Activated CD4-positive, alpha-beta memory T cell treated with anti-CD3 and anti-CD28 coated beads, Interleukin-2, amount 10 ng/mL, durations not matched to agents 7 days and 5 days (primary cell): ENCODE measurements around the gene PDE7B. TPM values are rescaled to one million over a fixed set of nuclear protein-coding genes. Genes with fewer than 3 reads are reported as not detected.

Source experiments
- CTCF ChIA-PET: fragments of 350-600 bp; sonication (Branson Sonifier 250); formaldehyde crosslinking; loops from one replicate; lab custom pipeline; 2021; ENCODE audit warnings: antibody characterized with exemption, inconsistent platforms; lab: Charles Lee
- POLR2A ChIA-PET: fragments of 350-600 bp; sonication (Branson Sonifier 250); formaldehyde crosslinking; loops from one replicate; lab custom pipeline; 2021; ENCODE audit warnings: antibody characterized with exemption; lab: Charles Lee
- DNase-seq: peaks from one replicate; pipeline ENCODE4 v3.0.0-alpha.2; 2020
- H3K27ac Mint-ChIP-seq: one replicate; pipeline ENCODE4 v1.8.0; 2021; ENCODE audit warnings: mild to moderate bottlenecking, mixed read lengths
- H3K27me3 Mint-ChIP-seq: one replicate; pipeline ENCODE4 v1.8.0; 2021; ENCODE audit warnings: mixed read lengths
- H3K36me3 Mint-ChIP-seq: one replicate; pipeline ENCODE4 v1.8.0; 2021; ENCODE audit warnings: low read depth, mixed read lengths
- H3K4me1 Mint-ChIP-seq: one replicate; pipeline ENCODE4 v1.8.0; 2021; ENCODE audit warnings: mixed read lengths
- H3K4me3 Mint-ChIP-seq: one replicate; pipeline ENCODE4 v1.8.0; 2021; ENCODE audit warnings: mild to moderate bottlenecking, mixed read lengths
- H3K9me3 Mint-ChIP-seq: one replicate; pipeline ENCODE4 v1.8.0; 2021; ENCODE audit warnings: mixed read lengths
- total RNA-seq, 2 experiments: library from RNA; stranded (reverse); gene quantifications; one replicate each; pipeline ENCODE4 v1.2.3, GENCODE V29; 2021

The PDE7B gene
- total RNA-seq, 2 experiments from 2014 or later: 0.68 to 0.95 TPM

GRCh38 chr6:136037876-136038460 is 186.5 kb downstream of the PDE7B start:
- no peak for DNase-seq

GRCh38 chr6:136038531-136038930 is 187.0 kb downstream of the PDE7B start:
- H3K27me3 Mint-ChIP-seq: peaks cover 14% of the 10 kb centered on the region
- no peaks in the 10 kb centered on the region for H3K36me3 Mint-ChIP-seq
- no peaks in the 10 kb centered on the region for H3K9me3 Mint-ChIP-seq
- no peak overlapping the region for H3K4me3 Mint-ChIP-seq
- H3K27ac Mint-ChIP-seq: no peak overlapping the region
- DNase-seq: no peak
- POLR2A ChIA-PET: no interaction called here
- CTCF ChIA-PET: no interaction called here
- H3K4me1 Mint-ChIP-seq: no peaks in the 10 kb centered on the region

More at GRCh38 chr6:136037876-136038460, 186.5 kb downstream of the PDE7B start:
- peaks cover 17% of the 10 kb centered on the region for H3K27me3 Mint-ChIP-seq
- H3K36me3 Mint-ChIP-seq: no peaks in the 10 kb centered on the region
- no peak overlapping the region for H3K27ac Mint-ChIP-seq
- no peaks in the 10 kb centered on the region for H3K9me3 Mint-ChIP-seq
- ChIA-PET POLR2A (no interaction called here), CTCF (no interaction called here)
- no peak overlapping the region for H3K4me3 Mint-ChIP-seq
- no peaks in the 10 kb centered on the region for H3K4me1 Mint-ChIP-seq

GRCh38 chr6:136039185-136039584 is 187.7 kb downstream of the PDE7B start:
- ChIA-PET POLR2A (no interaction called here), CTCF (no interaction called here)
- no peak for DNase-seq
- no peak overlapping the region for H3K4me3 Mint-ChIP-seq
- no peaks in the 10 kb centered on the region for H3K9me3 Mint-ChIP-seq
- H3K27me3 Mint-ChIP-seq: peaks cover 19% of the 10 kb centered on the region
- H3K36me3 Mint-ChIP-seq: no peaks in the 10 kb centered on the region
- H3K27ac Mint-ChIP-seq: no peak overlapping the region
- no peaks in the 10 kb centered on the region for H3K4me1 Mint-ChIP-seq

GRCh38 chr6:136050475-136050874 is 199.0 kb downstream of the PDE7B start:
- ChIA-PET POLR2A (no interaction called here), CTCF (interaction anchor here (1.5 kb wide), 1 partner anchor 267 kb away, joined by 3 read pairs; no protein-coding TSS in a partner anchor)
- Mint-ChIP-seq H3K27ac (peak overlapping the region; percentile 25), H3K4me3 (no peak overlapping the region), H3K27me3 (peaks cover 7% of the 10 kb centered on the region), H3K4me1 (peaks cover 12% of the 10 kb centered on the region), H3K9me3 (no peaks in the 10 kb centered on the region), H3K36me3 (no peaks in the 10 kb centered on the region)
- no peak for DNase-seq

- Mint-ChIP-seq H3K36me3 (no peaks in the 10 kb centered on the region), H3K9me3 (no peaks in the 10 kb centered on the region), H3K27me3 (peaks cover 12% of the 10 kb centered on the region), H3K27ac (no peak overlapping the region), H3K4me1 (peaks cover 12% of the 10 kb centered on the region), H3K4me3 (no peak overlapping the region)
- CTCF ChIA-PET: interaction anchor here (1.5 kb wide), 1 partner anchor 266 kb away, joined by 3 read pairs; no protein-coding TSS in a partner anchor
- no peak for DNase-seq
- POLR2A ChIA-PET: no interaction called here
These were observed 199.8 kb downstream of the PDE7B start for GRCh38 chr6:136051140-136051775.

GRCh38 chr6:136052031-136052430 is 200.5 kb downstream of the PDE7B start:
- Mint-ChIP-seq H3K36me3 (no peaks in the 10 kb centered on the region), H3K27me3 (peaks cover 12% of the 10 kb centered on the region), H3K27ac (no peak overlapping the region), H3K9me3 (no peaks in the 10 kb centered on the region), H3K4me3 (no peak overlapping the region), H3K4me1 (peaks cover 12% of the 10 kb centered on the region)
- no peak for DNase-seq
- CTCF ChIA-PET: no interaction called here
- POLR2A ChIA-PET: no interaction called here

GRCh38 chr6:136058852-136059251 is 207.4 kb downstream of the PDE7B start:
- no peaks in the 10 kb centered on the region for H3K9me3 Mint-ChIP-seq
- no peaks in the 10 kb centered on the region for H3K4me1 Mint-ChIP-seq
- ChIA-PET CTCF (no interaction called here), POLR2A (no interaction called here)
- H3K36me3 Mint-ChIP-seq: no peaks in the 10 kb centered on the region
- H3K27ac Mint-ChIP-seq: no peak overlapping the region
- peaks cover 28% of the 10 kb centered on the region for H3K27me3 Mint-ChIP-seq
- no peak for DNase-seq
- H3K4me3 Mint-ChIP-seq: no peak overlapping the region

- ChIA-PET POLR2A (no interaction called here), CTCF (interaction anchor here (0.7 kb wide), 1 partner anchor 524 kb away, joined by 4 read pairs; no protein-coding TSS in a partner anchor)
- no peak overlapping the region for H3K4me3 Mint-ChIP-seq
- no peaks in the 10 kb centered on the region for H3K36me3 Mint-ChIP-seq
- H3K27ac Mint-ChIP-seq: no peak overlapping the region
- no peaks in the 10 kb centered on the region for H3K9me3 Mint-ChIP-seq
- H3K4me1 Mint-ChIP-seq: no peaks in the 10 kb centered on the region
- peaks cover 28% of the 10 kb centered on the region for H3K27me3 Mint-ChIP-seq
- no peak for DNase-seq
These were observed 207.8 kb downstream of the PDE7B start for GRCh38 chr6:136059308-136059707.

- Mint-ChIP-seq H3K9me3 (no peaks in the 10 kb centered on the region), H3K4me3 (no peak overlapping the region), H3K27ac (no peak overlapping the region), H3K4me1 (no peaks in the 10 kb centered on the region), H3K36me3 (no peaks in the 10 kb centered on the region), H3K27me3 (peaks cover 31% of the 10 kb centered on the region)
- POLR2A ChIA-PET: no interaction called here
- CTCF ChIA-PET: interaction anchor here (0.7 kb wide), 1 partner anchor 525 kb away, joined by 4 read pairs; no protein-coding TSS in a partner anchor
- DNase-seq: no peak
These were observed 208.6 kb downstream of the PDE7B start for GRCh38 chr6:136060052-136060451.

- Mint-ChIP-seq H3K4me3 (no peak overlapping the region), H3K4me1 (no peaks in the 10 kb centered on the region), H3K27me3 (peaks cover 30% of the 10 kb centered on the region), H3K36me3 (no peaks in the 10 kb centered on the region), H3K9me3 (no peaks in the 10 kb centered on the region), H3K27ac (no peak overlapping the region)
- no peak for DNase-seq
- POLR2A ChIA-PET: no interaction called here
- CTCF ChIA-PET: no interaction called here
These were observed 209.3 kb downstream of the PDE7B start for GRCh38 chr6:136060759-136061158.

- DNase-seq: no peak
- H3K36me3 Mint-ChIP-seq: no peaks in the 10 kb centered on the region
- H3K4me3 Mint-ChIP-seq: no peak overlapping the region
- ChIA-PET POLR2A (no interaction called here), CTCF (no interaction called here)
- H3K27ac Mint-ChIP-seq: no peak overlapping the region
- H3K4me1 Mint-ChIP-seq: no peaks in the 10 kb centered on the region
- H3K27me3 Mint-ChIP-seq: peaks cover 31% of the 10 kb centered on the region
- H3K9me3 Mint-ChIP-seq: no peaks in the 10 kb centered on the region
These were observed 210.2 kb downstream of the PDE7B start for GRCh38 chr6:136061701-136062100.

GRCh38 chr6:136063096-136063495 is 211.6 kb downstream of the PDE7B start:
- Mint-ChIP-seq H3K9me3 (no peaks in the 10 kb centered on the region), H3K27me3 (peaks cover 26% of the 10 kb centered on the region), H3K4me3 (no peak overlapping the region), H3K36me3 (no peaks in the 10 kb centered on the region), H3K27ac (no peak overlapping the region), H3K4me1 (no peaks in the 10 kb centered on the region)
- ChIA-PET CTCF (no interaction called here), POLR2A (no interaction called here)
- no peak for DNase-seq

GRCh38 chr6:136066005-136066404 is 214.5 kb downstream of the PDE7B start:
- H3K36me3 Mint-ChIP-seq: no peaks in the 10 kb centered on the region
- CTCF ChIA-PET: no interaction called here

More at GRCh38 chr6:136066005-136066404, 214.5 kb downstream of the PDE7B start:
- H3K4me3 Mint-ChIP-seq: no peak overlapping the region
- DNase-seq: no peak
- H3K4me1 Mint-ChIP-seq: no peaks in the 10 kb centered on the region
- H3K27ac Mint-ChIP-seq: no peak overlapping the region
- no peaks in the 10 kb centered on the region for H3K9me3 Mint-ChIP-seq
- H3K27me3 Mint-ChIP-seq: peaks cover 15% of the 10 kb centered on the region
- POLR2A ChIA-PET: no interaction called here
